Endodermal cell (in vitro differentiated cells): ENCODE measurements around the gene THADA. TPM values are rescaled to one million over a fixed set of nuclear protein-coding genes. Genes with fewer than 3 reads are reported as not detected.
"Not testable (repeated sequence)": the region's sequence is repeated elsewhere in the genome, so short reads cannot be mapped to it uniquely, and the experiment has no call there.

Experiments used
- DNase-seq: peaks from one replicate; pipeline ENCODE4 v3.0.0-alpha.2; 2017
- H3K27ac ChIP-seq: 2 replicates; pipeline ENCODE4 v1.5.1; 2013; ENCODE audit warnings: mild to moderate bottlenecking, low read depth, low read length, moderate library complexity
- H3K27me3 ChIP-seq: 2 replicates; pipeline ENCODE4 v1.6.1; 2013; ENCODE audit warnings: mild to moderate bottlenecking, low read length, moderate library complexity; ENCODE audit not compliant: insufficient read depth, control insufficient read depth, poor library complexity, severe bottlenecking
- H3K36me3 ChIP-seq: 2 replicates; pipeline ENCODE4 v1.7.0; 2013; ENCODE audit warnings: mild to moderate bottlenecking, low read length, moderate library complexity; ENCODE audit not compliant: control insufficient read depth, insufficient read depth
- H3K4me1 ChIP-seq: one replicate; pipeline ENCODE4 v1.7.0; 2013; ENCODE audit warnings: low read length; ENCODE audit not compliant: control insufficient read depth, insufficient read depth
- H3K4me3 ChIP-seq: 2 replicates; pipeline ENCODE4 v1.5.1; 2013; ENCODE audit warnings: mild to moderate bottlenecking, low read length, moderate library complexity
- H3K9ac ChIP-seq: 2 replicates; pipeline ENCODE4 v1.6.1; 2013; ENCODE audit warnings: mild to moderate bottlenecking, low read length, moderate library complexity; ENCODE audit not compliant: poor library complexity, severe bottlenecking; ENCODE audit errors: extremely low read depth
- H3K9me3 ChIP-seq: 2 replicates; pipeline ENCODE4 v1.6.1; 2013; ENCODE audit warnings: mild to moderate bottlenecking, low read length, moderate library complexity; ENCODE audit not compliant: control insufficient read depth
- H3K27ac Mint-ChIP-seq: 2 replicates; pipeline ENCODE4 v1.8.0; 2020; ENCODE audit warnings: mixed read lengths
- H3K27me3 Mint-ChIP-seq: 2 replicates; pipeline ENCODE4 v1.8.0; 2021; ENCODE audit warnings: mild to moderate bottlenecking, mixed read lengths; ENCODE audit not compliant: insufficient read depth
- H3K36me3 Mint-ChIP-seq: 2 replicates; pipeline ENCODE4 v1.8.0; 2020; ENCODE audit warnings: low read depth, mixed read lengths
- H3K4me1 Mint-ChIP-seq: 2 replicates; pipeline ENCODE4 v1.8.0; 2020; ENCODE audit warnings: mixed read lengths
- H3K4me3 Mint-ChIP-seq: 2 replicates; pipeline ENCODE4 v1.8.0; 2020; ENCODE audit warnings: mild to moderate bottlenecking, moderate library complexity, mixed read lengths
- H3K9me3 Mint-ChIP-seq: 2 replicates; pipeline ENCODE4 v1.8.0; 2020; ENCODE audit warnings: mild to moderate bottlenecking, mixed read lengths
- CTCF ChIP-seq: fragments of 200-600 bp; sonication (generic); conservative IDR thresholded peaks from 2 replicates; pipeline ENCODE4 v1.5.0; 2021; ENCODE audit warnings: antibody characterized with exemption, mild to moderate bottlenecking
- WGBS, 2 experiments: methylation state at CpG; one replicate each; pipeline versions ENCODE4 v1.1.5 to v1.1.7; 2013; ENCODE audit warnings: missing lambda C conversion rate in 2 of 2, mixed read lengths in 1 of 2; ENCODE audit not compliant: insufficient coverage in 1 of 2, insufficient read length in 1 of 2; 5-methylcytosine and 5-hydroxymethylcytosine counted together
- total RNA-seq, 2 donors: library from RNA; stranded (reverse); fragmentation: NEBNext Ultra II Directional in 1 of 2; extraction: Animal tissue kit (Norgen Biotek cat#: 25700) in 1 of 2; gene quantifications; 2 replicates in 1 of 2; 3 replicates in 1 of 2; pipeline ENCODE4 v1.2.1, GENCODE V29; 2021

Gene THADA
- total RNA-seq, 2 donors from 2014 or later = 32.8 to 35.0 TPM

- 91 to 100% methylated on average over 6 to 11 of the region's 12 CpGs for WGBS, 2 experiments
Measured at GRCh38 chr2:43192744-43193651, 402.8 kb downstream of the THADA start.

GRCh38 chr2:43191947-43192516, 403.8 kb downstream of the THADA start:
- Histone ChIP-seq H3K9ac (no peak overlapping the region), H3K4me1 (peaks cover 9% of the 10 kb centered on the region), H3K27me3 (no peaks in the 10 kb centered on the region), H3K36me3 (no peaks in the 10 kb centered on the region), H3K4me3 (no peak overlapping the region), H3K27ac (no peak overlapping the region), H3K9me3 (no peaks in the 10 kb centered on the region)
- 71 to 86% methylated on average over 2 to 3 of the region's 3 CpGs for WGBS, 2 experiments
- peak; percentile 84 for DNase-seq
- Mint-ChIP-seq H3K27me3 (no peaks in the 10 kb centered on the region), H3K4me1 (peaks cover 40% of the 10 kb centered on the region), H3K9me3 (no peaks in the 10 kb centered on the region), H3K36me3 (no peaks in the 10 kb centered on the region), H3K4me3 (no peak overlapping the region), H3K27ac (peak overlapping the region; percentile 60)
- peak; percentile 77 for TF ChIP-seq CTCF

More at GRCh38 chr2:43192744-43193651, 402.8 kb downstream of the THADA start:
- no peak overlapping the region for H3K9ac ChIP-seq
- no peak overlapping the region for H3K4me3 ChIP-seq
- H3K27ac ChIP-seq = no peak overlapping the region
- DNase-seq = no peak
- H3K4me1 ChIP-seq = peaks cover 9% of the 10 kb centered on the region
- no peaks in the 10 kb centered on the region for H3K36me3 ChIP-seq
- no peaks in the 10 kb centered on the region for H3K27me3 ChIP-seq
- H3K36me3 Mint-ChIP-seq = no peaks in the 10 kb centered on the region
- no peak overlapping the region for H3K4me3 Mint-ChIP-seq
- H3K27me3 Mint-ChIP-seq = no peaks in the 10 kb centered on the region
- H3K9me3 ChIP-seq = no peaks in the 10 kb centered on the region
- no peak for TF ChIP-seq CTCF
- H3K27ac Mint-ChIP-seq = peak overlapping the region; percentile 94
- H3K9me3 Mint-ChIP-seq = no peaks in the 10 kb centered on the region
- peaks cover 40% of the 10 kb centered on the region for H3K4me1 Mint-ChIP-seq

- no peaks in the 10 kb centered on the region for H3K36me3 ChIP-seq
- no peak overlapping the region for H3K4me3 Mint-ChIP-seq
- no peak overlapping the region for H3K27ac ChIP-seq
- no peak for DNase-seq
- H3K4me3 ChIP-seq = no peak overlapping the region
- no peaks in the 10 kb centered on the region for H3K27me3 Mint-ChIP-seq
- no peak overlapping the region for H3K9ac ChIP-seq
- H3K36me3 Mint-ChIP-seq = no peaks in the 10 kb centered on the region
- no peak for TF ChIP-seq CTCF
- peaks cover 40% of the 10 kb centered on the region for H3K4me1 Mint-ChIP-seq
- WGBS, 2 experiments = 83 to 85% methylated on average over 5 to 10 of the region's 10 CpGs
- no peaks in the 10 kb centered on the region for H3K9me3 Mint-ChIP-seq
- peaks cover 9% of the 10 kb centered on the region for H3K4me1 ChIP-seq
- H3K9me3 ChIP-seq = no peaks in the 10 kb centered on the region
- H3K27ac Mint-ChIP-seq = no peak overlapping the region
- no peaks in the 10 kb centered on the region for H3K27me3 ChIP-seq
Measured at GRCh38 chr2:43190311-43191052, 405.4 kb downstream of the THADA start.

- H3K27me3 ChIP-seq, H3K9ac ChIP-seq, DNase-seq, H3K4me3 ChIP-seq, H3K36me3 ChIP-seq, H3K36me3 Mint-ChIP-seq, H3K9me3 ChIP-seq, H3K27me3 Mint-ChIP-seq, H3K27ac ChIP-seq, H3K4me3 Mint-ChIP-seq, H3K27ac Mint-ChIP-seq, H3K9me3 Mint-ChIP-seq, H3K4me1 ChIP-seq: not testable (repeated sequence)
- WGBS, 2 experiments = 92 to 94% methylated on average over 5 to 7 of the region's 7 CpGs
- H3K4me1 Mint-ChIP-seq = peaks cover 44% of the 10 kb centered on the region
Measured at GRCh38 chr2:43189861-43190260, 406.0 kb downstream of the THADA start.
